A549 (cell line): ENCODE results near the gene USP9X.

ENCODE experiments used
- CEBPB ChIP-seq, 2 experiments: fragments of >200 bp in 1 of 2; sonication (Bioruptor Twin) in 1 of 2; formaldehyde crosslinking in 1 of 2; IDR thresholded peaks; 2 replicates each; pipeline ENCODE4 v1.6.1; 2012 to 2016
- CHD4 ChIP-seq: fragments of 200-600 bp; sonication (generic); IDR thresholded peaks from 2 replicates; pipeline ENCODE4 v1.6.1; 2016; ENCODE audit warnings: antibody characterized with exemption, mild to moderate bottlenecking, borderline replicate concordance
- ESRRA ChIP-seq: fragments of 150-350 bp; IDR thresholded peaks from 2 replicates; pipeline ENCODE4 v1.6.1; 2014; ENCODE audit warnings: mild to moderate bottlenecking, low read length, borderline replicate concordance
- HMGXB4 ChIP-seq: fragments of 250-450 bp; sonication (Bioruptor Pico); IDR thresholded peaks from 2 replicates; pipeline ENCODE4 v1.5.0; 2021; ENCODE audit warnings: mild to moderate bottlenecking, moderate library complexity, borderline replicate concordance
- JUNB ChIP-seq: fragments of >200 bp; sonication (Bioruptor Twin); formaldehyde crosslinking; IDR thresholded peaks from 2 replicates; pipeline ENCODE4 v1.6.1; 2016
- MAFK ChIP-seq: fragments of 450-650 bp; IDR thresholded peaks from 2 replicates; pipeline ENCODE4 v1.6.1; 2014; ENCODE audit not compliant: partially characterized antibody
- MAZ ChIP-seq: fragments of 150-350 bp; IDR thresholded peaks from 2 replicates; pipeline ENCODE4 v1.6.1; 2014; ENCODE audit warnings: antibody characterized with exemption, low read depth, low read length, borderline replicate concordance
- POLR2A ChIP-seq: IDR thresholded peaks from 2 replicates; pipeline ENCODE4 v1.6.1; 2012; ENCODE audit warnings: mild to moderate bottlenecking, low read length
- SREBF2 ChIP-seq: fragments of 450-650 bp; IDR thresholded peaks from 2 replicates; pipeline ENCODE4 v1.6.1; 2014; ENCODE audit warnings: mild to moderate bottlenecking, moderate library complexity
- ZNF302 ChIP-seq: fragments of 250-450 bp; sonication (Bioruptor Pico); IDR thresholded peaks from 2 replicates; pipeline ENCODE4 v1.9.0; 2021; ENCODE audit warnings: inconsistent platforms, mild to moderate bottlenecking, moderate library complexity
- TF ChIP-seq, protein P1 (sequence below): fragments of >200 bp; sonication (Bioruptor Twin); formaldehyde crosslinking; IDR thresholded peaks from 3 replicates; pipeline ENCODE4 v1.5.1; 2016
- TF ChIP-seq, protein P2 (sequence below): IDR thresholded peaks from 2 replicates; pipeline ENCODE4 v1.6.1; 2012
- TF ChIP-seq, protein P3 (sequence below): fragments of 250-450 bp; sonication (Bioruptor Pico); IDR thresholded peaks from 2 replicates; pipeline ENCODE4 v1.5.0; 2020; ENCODE audit warnings: low read depth, mild to moderate bottlenecking, moderate library complexity

DNA sequence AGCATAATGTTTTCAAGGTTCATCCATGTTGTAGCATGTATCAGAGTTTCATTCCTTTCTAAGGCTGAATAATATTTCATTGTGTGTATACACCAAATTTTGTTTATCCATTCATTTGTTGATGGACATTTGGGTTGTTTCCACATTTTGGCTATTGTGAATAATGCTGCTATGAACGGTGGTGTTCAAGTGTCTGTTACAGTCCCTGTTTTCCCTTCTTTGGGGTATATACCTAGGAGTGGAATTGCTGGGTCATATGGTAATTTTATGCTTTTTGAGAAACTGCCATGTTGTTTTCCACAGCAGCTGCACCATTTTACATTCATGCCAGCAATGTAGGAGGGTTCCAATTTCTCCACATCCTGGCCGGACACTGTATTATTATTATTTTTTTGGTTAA is 3.4 kb upstream of the USP9X start:
- no peak for TF ChIP-seq ESRRA
- TF ChIP-seq POLR2A, result no peak
- no peak for TF ChIP-seq HMGXB4 (CRISPR knock-in tag)
- TF ChIP-seq, protein P1, sequence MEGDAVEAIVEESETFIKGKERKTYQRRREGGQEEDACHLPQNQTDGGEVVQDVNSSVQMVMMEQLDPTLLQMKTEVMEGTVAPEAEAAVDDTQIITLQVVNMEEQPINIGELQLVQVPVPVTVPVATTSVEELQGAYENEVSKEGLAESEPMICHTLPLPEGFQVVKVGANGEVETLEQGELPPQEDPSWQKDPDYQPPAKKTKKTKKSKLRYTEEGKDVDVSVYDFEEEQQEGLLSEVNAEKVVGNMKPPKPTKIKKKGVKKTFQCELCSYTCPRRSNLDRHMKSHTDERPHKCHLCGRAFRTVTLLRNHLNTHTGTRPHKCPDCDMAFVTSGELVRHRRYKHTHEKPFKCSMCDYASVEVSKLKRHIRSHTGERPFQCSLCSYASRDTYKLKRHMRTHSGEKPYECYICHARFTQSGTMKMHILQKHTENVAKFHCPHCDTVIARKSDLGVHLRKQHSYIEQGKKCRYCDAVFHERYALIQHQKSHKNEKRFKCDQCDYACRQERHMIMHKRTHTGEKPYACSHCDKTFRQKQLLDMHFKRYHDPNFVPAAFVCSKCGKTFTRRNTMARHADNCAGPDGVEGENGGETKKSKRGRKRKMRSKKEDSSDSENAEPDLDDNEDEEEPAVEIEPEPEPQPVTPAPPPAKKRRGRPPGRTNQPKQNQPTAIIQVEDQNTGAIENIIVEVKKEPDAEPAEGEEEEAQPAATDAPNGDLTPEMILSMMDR, result no peak
- no peak for TF ChIP-seq MAZ
- no peak for TF ChIP-seq MAFK
- TF ChIP-seq, protein P2, sequence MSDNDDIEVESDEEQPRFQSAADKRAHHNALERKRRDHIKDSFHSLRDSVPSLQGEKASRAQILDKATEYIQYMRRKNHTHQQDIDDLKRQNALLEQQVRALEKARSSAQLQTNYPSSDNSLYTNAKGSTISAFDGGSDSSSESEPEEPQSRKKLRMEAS, result no peak
- no peak for TF ChIP-seq CHD4
- TF ChIP-seq, protein P3, sequence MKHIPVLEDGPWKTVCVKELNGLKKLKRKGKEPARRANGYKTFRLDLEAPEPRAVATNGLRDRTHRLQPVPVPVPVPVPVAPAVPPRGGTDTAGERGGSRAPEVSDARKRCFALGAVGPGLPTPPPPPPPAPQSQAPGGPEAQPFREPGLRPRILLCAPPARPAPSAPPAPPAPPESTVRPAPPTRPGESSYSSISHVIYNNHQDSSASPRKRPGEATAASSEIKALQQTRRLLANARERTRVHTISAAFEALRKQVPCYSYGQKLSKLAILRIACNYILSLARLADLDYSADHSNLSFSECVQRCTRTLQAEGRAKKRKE, result no peak
- TF ChIP-seq CEBPB (IDR thresholded peaks at IDR 0.05), result no peak
- no peak for TF ChIP-seq ZNF302 (CRISPR knock-in tag)
- no peak for TF ChIP-seq JUNB
- TF ChIP-seq SREBF2, result no peak
